PFSK-1 (cell line): ENCODE results near the gene CMIP.

Source experiments
- SIN3A ChIP-seq: IDR thresholded peaks from 2 replicates; pipeline ENCODE4 v1.6.1; 2012; ENCODE audit warnings: mild to moderate bottlenecking, low read length, moderate library complexity, borderline replicate concordance; ENCODE audit not compliant: insufficient read depth
- TAF1 ChIP-seq: IDR thresholded peaks from 2 replicates; pipeline ENCODE4 v1.6.1; 2012; ENCODE audit warnings: low read length, control low read depth, borderline replicate concordance; ENCODE audit not compliant: insufficient read depth

DNA sequence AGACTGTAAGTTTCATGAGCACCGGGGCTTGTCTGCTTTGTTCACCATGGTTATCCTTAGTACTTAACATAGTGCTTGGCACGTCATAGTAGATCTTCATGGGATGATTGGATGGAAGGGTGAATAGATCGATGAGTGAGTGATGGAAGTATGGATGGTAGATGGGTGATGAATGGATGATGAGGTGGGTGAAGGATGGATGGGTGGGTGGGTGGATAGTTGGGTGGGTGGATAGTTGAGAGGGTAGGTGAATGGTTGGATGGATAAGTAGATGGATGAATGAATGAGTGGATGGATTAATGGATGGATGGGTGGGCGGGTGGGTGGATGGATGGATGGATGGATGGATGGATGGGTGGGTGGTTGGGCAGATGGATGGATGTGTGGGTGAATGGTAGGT lies 201.3 kb downstream of the CMIP start:
- no peak for TF ChIP-seq SIN3A
- no peak for TF ChIP-seq TAF1
